ENCODE measurements around the gene ANKRD34A. TPM values are rescaled to one million over a fixed set of nuclear protein-coding genes. Genes with fewer than 3 reads are reported as not detected.

ANKRD34A gene
- total RNA-seq, 1 donor from 2014 or later = 4.8 TPM

DNA sequence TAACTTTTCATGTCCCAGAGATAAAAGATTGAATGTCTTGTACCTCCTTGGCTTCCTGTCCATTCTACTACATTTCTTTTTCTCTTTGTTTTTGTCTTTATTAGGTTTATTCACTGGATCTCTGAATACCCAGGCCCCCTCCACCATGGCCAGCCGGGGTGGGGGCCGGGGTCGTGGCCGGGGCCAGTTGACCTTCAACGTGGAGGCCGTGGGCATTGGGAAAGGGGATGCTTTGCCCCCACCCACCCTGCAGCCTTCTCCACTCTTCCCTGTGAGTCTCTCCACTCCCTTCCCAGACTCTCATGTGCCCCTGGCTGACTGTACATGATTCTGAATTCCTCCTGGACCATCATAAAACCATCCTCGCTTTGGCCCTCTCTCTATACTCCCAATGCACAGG lies 10.3 kb upstream of the ANKRD34A start:
- H3K27ac Mint-ChIP-seq = peak overlapping the region; percentile 36

GRCh38 chr1:145972580-145972979 lies 8.2 kb upstream of the ANKRD34A start:
- no peak overlapping the region for H3K27ac Mint-ChIP-seq
- peaks cover 6% of the 10 kb centered on the region for H3K9me3 Mint-ChIP-seq
- H3K4me1 Mint-ChIP-seq (ENCODE audit: low read depth) = peaks cover 15% of the 10 kb centered on the region
- no peak overlapping the region for H3K4me3 Mint-ChIP-seq
- no peak for DNase-seq (ENCODE audit: low spot score)
- H3K36me3 Mint-ChIP-seq (ENCODE audit: low read depth) = peaks cover 9% of the 10 kb centered on the region
- H3K27me3 Mint-ChIP-seq (ENCODE audit: insufficient read depth) = no peaks in the 10 kb centered on the region
- intact Hi-C loops (cut with micrococcal nuclease) = no loop called here

More for the DNA sequence above, 10.3 kb upstream of the ANKRD34A start:
- Mint-ChIP-seq H3K9me3 (no peaks in the 10 kb centered on the region), H3K27me3 (ENCODE audit: insufficient read depth) (no peaks in the 10 kb centered on the region), H3K4me3 (no peak overlapping the region), H3K36me3 (ENCODE audit: low read depth) (peaks cover 3% of the 10 kb centered on the region), H3K4me1 (ENCODE audit: low read depth) (peaks cover 15% of the 10 kb centered on the region)
- intact Hi-C loops (cut with micrococcal nuclease) = no loop called here
- DNase-seq (ENCODE audit: low spot score) = no peak

- intact Hi-C loops (cut with micrococcal nuclease) = no loop called here
- H3K36me3 Mint-ChIP-seq (ENCODE audit: low read depth) = peaks cover 7% of the 10 kb centered on the region
- peaks cover 28% of the 10 kb centered on the region for H3K4me1 Mint-ChIP-seq (ENCODE audit: low read depth)
- no peak overlapping the region for H3K27ac Mint-ChIP-seq
- peak overlapping the region; percentile 40 for H3K4me3 Mint-ChIP-seq
- H3K9me3 Mint-ChIP-seq = peaks cover 14% of the 10 kb centered on the region
- no peak for DNase-seq (ENCODE audit: low spot score)
- H3K27me3 Mint-ChIP-seq (ENCODE audit: insufficient read depth) = no peaks in the 10 kb centered on the region
These were observed 2.9 kb upstream of the ANKRD34A start for GRCh38 chr1:145967288-145967687.

- intact Hi-C loops (cut with micrococcal nuclease) = no loop called here
- no peak for DNase-seq (ENCODE audit: low spot score)
- Mint-ChIP-seq H3K27me3 (ENCODE audit: insufficient read depth) (no peaks in the 10 kb centered on the region), H3K36me3 (ENCODE audit: low read depth) (peaks cover 7% of the 10 kb centered on the region), H3K9me3 (peaks cover 14% of the 10 kb centered on the region), H3K4me1 (ENCODE audit: low read depth) (peaks cover 42% of the 10 kb centered on the region), H3K4me3 (peak overlapping the region; percentile 93), H3K27ac (peak overlapping the region; percentile 87)
These were observed 857 bp upstream of the ANKRD34A start for GRCh38 chr1:145965119-145965744.

DNA sequence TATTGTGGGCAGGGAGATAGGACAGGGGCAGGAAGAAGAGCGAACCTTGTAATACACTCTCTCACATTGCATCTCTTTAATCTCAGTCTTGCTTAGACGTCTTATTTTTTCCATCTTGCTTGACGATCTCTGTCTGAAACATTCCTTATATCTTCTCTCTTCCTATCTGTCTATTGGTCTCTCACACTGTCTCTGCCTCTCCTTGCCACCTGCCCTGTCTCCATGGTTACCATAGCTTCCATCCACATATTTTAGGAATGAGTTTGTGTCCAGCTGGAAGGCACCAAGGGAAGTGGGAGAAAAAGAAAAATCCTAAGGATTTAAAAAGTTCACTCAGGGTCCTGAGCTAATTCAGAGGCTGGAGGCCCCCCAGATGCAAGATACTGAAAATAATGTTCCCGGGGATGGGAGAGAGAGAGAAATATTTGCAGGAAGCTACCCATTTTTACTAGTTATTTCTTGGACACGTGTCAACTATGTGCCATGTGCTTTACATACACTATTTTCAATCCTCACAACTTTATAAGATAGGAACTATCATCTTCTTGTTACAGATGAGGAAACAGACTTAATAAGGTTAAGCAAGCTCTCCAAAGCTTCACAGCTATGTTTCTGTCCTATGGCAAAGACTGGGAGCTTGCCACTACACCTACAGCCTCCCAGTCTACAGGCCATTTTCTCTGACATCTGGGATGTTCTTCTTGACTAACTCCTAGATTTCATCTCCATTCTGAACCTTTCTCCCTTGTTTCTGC lies 933 bp downstream of the ANKRD34A start:
- Mint-ChIP-seq H3K4me1 (ENCODE audit: low read depth) (peaks cover 56% of the 10 kb centered on the region), H3K27me3 (ENCODE audit: insufficient read depth) (no peaks in the 10 kb centered on the region), H3K9me3 (peaks cover 14% of the 10 kb centered on the region), H3K36me3 (ENCODE audit: low read depth) (peaks cover 9% of the 10 kb centered on the region), H3K27ac (peak overlapping the region; percentile 87), H3K4me3 (peak overlapping the region; percentile 93)
- no peak for DNase-seq (ENCODE audit: low spot score)
- intact Hi-C loops (cut with micrococcal nuclease) = loop anchor here (1.0 kb wide), 7 partner anchors 16 to 105 kb away; partner anchors contain the start of genes PEX11B, RBM8A and TXNIP

DNA sequence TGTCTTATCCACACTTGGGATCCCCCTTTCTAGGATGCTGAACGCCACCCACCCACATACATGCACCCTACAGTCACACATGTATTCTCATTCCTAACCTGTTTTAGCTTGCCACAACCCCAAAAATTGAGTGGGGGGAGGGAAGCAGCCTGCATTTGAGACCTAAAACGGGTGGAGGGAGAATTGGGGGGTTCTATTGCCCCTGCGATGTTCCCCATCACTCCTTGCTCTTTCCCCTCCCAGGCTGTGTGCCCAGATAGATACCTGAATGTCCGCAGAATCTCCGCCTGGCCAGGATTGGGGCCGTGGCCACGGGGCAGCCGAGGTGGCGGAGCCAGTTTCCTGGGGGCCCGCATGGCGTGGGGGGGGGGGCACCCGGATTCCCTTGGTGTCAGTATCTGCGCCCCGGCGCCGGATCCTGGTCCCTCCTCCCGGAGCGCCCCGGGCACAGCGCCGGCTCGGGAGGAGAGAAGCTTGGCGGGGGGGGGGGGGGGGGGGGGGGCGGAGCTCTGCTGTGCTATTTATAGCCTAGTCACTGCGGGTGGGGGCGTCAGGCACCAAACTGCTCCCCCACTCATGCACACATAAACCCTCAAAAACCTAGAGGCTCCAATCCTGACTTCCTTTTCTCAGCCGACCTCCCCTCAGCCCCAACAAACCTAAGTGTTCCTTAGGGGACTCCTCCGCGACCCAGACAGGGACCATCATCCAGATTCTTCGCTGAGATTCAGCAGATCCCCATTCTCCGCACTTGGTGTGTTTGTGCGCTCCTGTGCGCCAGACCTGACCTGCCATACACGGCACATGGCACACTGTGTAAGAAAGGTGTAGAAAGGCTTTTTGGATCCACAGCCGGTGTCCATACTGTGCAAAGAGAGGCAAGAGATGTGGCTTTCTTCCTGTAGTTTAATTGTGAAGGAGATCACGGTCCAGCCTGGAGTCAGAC lies 1.9 kb downstream of the ANKRD34A start:
- intact Hi-C loops (cut with micrococcal nuclease) = no loop called here

DNA sequence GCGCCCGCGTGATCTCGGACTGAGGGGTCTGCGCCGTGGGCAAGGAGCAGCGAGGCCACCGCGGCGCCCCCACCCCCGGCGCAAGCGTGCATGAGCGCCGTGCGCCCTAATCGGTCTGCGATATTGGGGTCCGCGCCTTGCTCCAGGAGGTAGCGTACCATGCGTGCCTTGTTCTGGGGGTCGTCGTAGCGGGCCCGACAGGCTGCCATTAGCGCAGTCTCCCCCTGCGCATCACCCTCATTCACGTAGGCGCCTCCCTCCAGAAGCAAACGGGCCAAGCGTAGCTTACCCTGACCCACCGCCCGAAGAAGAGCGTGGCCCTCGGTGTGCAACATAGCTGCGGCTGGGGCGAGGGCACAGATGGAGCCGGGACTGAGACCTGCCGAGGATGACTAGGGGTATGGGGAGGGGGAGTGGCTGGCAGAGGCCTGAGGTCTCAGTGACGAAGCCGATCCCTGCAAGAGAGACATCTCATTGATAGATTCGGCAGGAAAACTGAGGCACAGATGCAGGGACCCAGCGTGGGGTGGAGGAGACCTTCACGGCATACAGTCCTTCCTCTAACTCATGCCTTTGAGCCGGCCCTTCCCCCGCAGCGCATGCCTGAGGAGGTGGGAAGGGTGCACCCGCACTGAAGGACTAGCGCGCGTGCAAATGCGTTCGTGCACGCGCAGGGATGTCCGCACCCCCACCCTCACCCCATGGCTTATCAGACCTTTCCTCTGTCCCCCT lies 2.8 kb downstream of the ANKRD34A start:
- H3K36me3 Mint-ChIP-seq (ENCODE audit: low read depth) = peaks cover 2% of the 10 kb centered on the region
- no peaks in the 10 kb centered on the region for H3K9me3 Mint-ChIP-seq
- intact Hi-C loops (cut with micrococcal nuclease) = no loop called here
- H3K27ac Mint-ChIP-seq = peak overlapping the region; percentile 84
- peak overlapping the region; percentile 91 for H3K4me3 Mint-ChIP-seq
- H3K4me1 Mint-ChIP-seq (ENCODE audit: low read depth) = peaks cover 69% of the 10 kb centered on the region
- DNase-seq (ENCODE audit: low spot score) = no peak
- H3K27me3 Mint-ChIP-seq (ENCODE audit: insufficient read depth) = no peaks in the 10 kb centered on the region

More for the DNA sequence above, 1.9 kb downstream of the ANKRD34A start:
- Mint-ChIP-seq H3K4me3 (peak overlapping the region; percentile 93), H3K36me3 (ENCODE audit: low read depth) (peaks cover 2% of the 10 kb centered on the region), H3K27ac (peak overlapping the region; percentile 87), H3K27me3 (ENCODE audit: insufficient read depth) (no peaks in the 10 kb centered on the region), H3K9me3 (peaks cover 6% of the 10 kb centered on the region), H3K4me1 (ENCODE audit: low read depth) (peaks cover 62% of the 10 kb centered on the region)
- no peak for DNase-seq (ENCODE audit: low spot score)

GRCh38 chr1:145961109-145961424 lies 3.3 kb downstream of the ANKRD34A start:
- intact Hi-C loops (cut with micrococcal nuclease) = no loop called here
- DNase-seq (ENCODE audit: low spot score) = no peak

GRCh38 chr1:145960468-145961108 lies 3.8 kb downstream of the ANKRD34A start:
- Mint-ChIP-seq H3K27me3 (ENCODE audit: insufficient read depth) (no peaks in the 10 kb centered on the region), H3K4me1 (ENCODE audit: low read depth) (peaks cover 79% of the 10 kb centered on the region), H3K9me3 (no peaks in the 10 kb centered on the region)

More at GRCh38 chr1:145961109-145961424, 3.3 kb downstream of the ANKRD34A start:
- Mint-ChIP-seq H3K4me1 (ENCODE audit: low read depth) (peaks cover 74% of the 10 kb centered on the region), H3K9me3 (no peaks in the 10 kb centered on the region), H3K27me3 (ENCODE audit: insufficient read depth) (no peaks in the 10 kb centered on the region), H3K4me3 (peak overlapping the region; percentile 91), H3K36me3 (ENCODE audit: low read depth) (peaks cover 2% of the 10 kb centered on the region), H3K27ac (peak overlapping the region; percentile 36)

GRCh38 chr1:145959957-145960467 lies 4.4 kb downstream of the ANKRD34A start:
- peak overlapping the region; percentile 72 for H3K4me3 Mint-ChIP-seq
- peaks cover 80% of the 10 kb centered on the region for H3K4me1 Mint-ChIP-seq (ENCODE audit: low read depth)
- H3K27me3 Mint-ChIP-seq (ENCODE audit: insufficient read depth) = no peaks in the 10 kb centered on the region
- H3K9me3 Mint-ChIP-seq = no peaks in the 10 kb centered on the region
- H3K36me3 Mint-ChIP-seq (ENCODE audit: low read depth) = peaks cover 7% of the 10 kb centered on the region
- intact Hi-C loops (cut with micrococcal nuclease) = loop anchor here (2.0 kb wide), 1 partner anchor 75 kb away; the partner anchor contains the start of gene ANKRD35
- no peak overlapping the region for H3K27ac Mint-ChIP-seq
- no peak for DNase-seq (ENCODE audit: low spot score)

More at GRCh38 chr1:145960468-145961108, 3.8 kb downstream of the ANKRD34A start:
- Mint-ChIP-seq H3K27ac (peak overlapping the region; percentile 36), H3K36me3 (ENCODE audit: low read depth) (peaks cover 2% of the 10 kb centered on the region), H3K4me3 (peak overlapping the region; percentile 91)
- intact Hi-C loops (cut with micrococcal nuclease) = no loop called here
- DNase-seq (ENCODE audit: low spot score) = peak; percentile 41

- intact Hi-C loops (cut with micrococcal nuclease) = loop anchor here (2.0 kb wide), 1 partner anchor 75 kb away; the partner anchor contains the start of gene ANKRD35
These were observed 5.0 kb downstream of the ANKRD34A start for GRCh38 chr1:145959333-145959732.

More at GRCh38 chr1:145959333-145959732, 5.0 kb downstream of the ANKRD34A start:
- Mint-ChIP-seq H3K9me3 (no peaks in the 10 kb centered on the region), H3K4me3 (peak overlapping the region; percentile 72), H3K4me1 (ENCODE audit: low read depth) (peaks cover 83% of the 10 kb centered on the region), H3K27ac (no peak overlapping the region), H3K36me3 (ENCODE audit: low read depth) (peaks cover 9% of the 10 kb centered on the region), H3K27me3 (ENCODE audit: insufficient read depth) (no peaks in the 10 kb centered on the region)
- DNase-seq (ENCODE audit: low spot score) = no peak
